22Rv1 (cell line): Measurements from ENCODE around the gene LYAR.

ENCODE experiments used
- CTCF ChIP-seq: fragments of 450-650 bp; IDR thresholded peaks from 2 replicates; pipeline ENCODE4 v1.5.1; 2017; ENCODE audit warnings: mild to moderate bottlenecking
- ZFX ChIP-seq: fragments of 450-650 bp; IDR thresholded peaks from 2 replicates; pipeline ENCODE4 v1.6.1; 2017; ENCODE audit warnings: antibody characterized with exemption, borderline replicate concordance

- TF ChIP-seq CTCF (peak; percentile 28), ZFX (no peak)
Observed at GRCh38 chr4:4260185-4260751, 29.7 kb downstream of the LYAR start.
